HCT116 (cell line): ENCODE measurements around the gene ZXDA.
A peak's percentile ranks its signal among the peaks of the same experiment; 100 is the strongest.

Source experiments
- CTCF ChIP-seq, 3 experiments: fragments of 200-600 bp in 1 of 3; sonication (generic) in 1 of 3; IDR thresholded peaks in 2 of 3; conservative IDR thresholded peaks in 1 of 3; 2 replicates each; pipeline ENCODE4 v1.5.1; 2012 to 2017; ENCODE audit warnings: low read depth in 2 of 3, low read length in 2 of 3, antibody characterized with exemption in 1 of 3, borderline replicate concordance in 1 of 3, control low read depth in 1 of 3, mild to moderate bottlenecking in 1 of 3, mixed read lengths in 1 of 3, mixed run types in 1 of 3, moderate library complexity in 1 of 3; ENCODE audit not compliant: insufficient read depth in 1 of 3
- EZH2 ChIP-seq: fragments of 200-600 bp; sonication (generic); IDR thresholded peaks from 2 replicates; pipeline ENCODE4 v1.6.1; 2017; ENCODE audit warnings: antibody characterized with exemption, mixed run types
- EZH2phosphoT487 ChIP-seq: fragments of 200-600 bp; IDR thresholded peaks from 2 replicates; pipeline ENCODE4 v1.6.1; 2018; ENCODE audit warnings: antibody characterized with exemption, borderline replicate concordance
- JUND ChIP-seq: IDR thresholded peaks from 2 replicates; pipeline ENCODE4 v1.6.1; 2012
- MAX ChIP-seq: IDR thresholded peaks from 2 replicates; pipeline ENCODE4 v1.6.1; 2012
- POLR2A ChIP-seq: IDR thresholded peaks from 2 replicates; pipeline ENCODE4 v1.7.0; 2011; ENCODE audit warnings: borderline replicate concordance; ENCODE audit not compliant: insufficient read depth, insufficient read length; ENCODE audit errors: extremely low read depth
- RAD21 ChIP-seq: IDR thresholded peaks from 2 replicates; pipeline ENCODE4 v1.6.1; 2012; ENCODE audit warnings: low read depth, mild to moderate bottlenecking
- SIN3A ChIP-seq: IDR thresholded peaks from 2 replicates; pipeline ENCODE4 v1.6.1; 2012; ENCODE audit warnings: low read depth
- YY1 ChIP-seq: IDR thresholded peaks from 2 replicates; pipeline ENCODE4 v1.6.1; 2011; ENCODE audit warnings: low read length, low read depth, moderate library complexity, mild to moderate bottlenecking; ENCODE audit not compliant: insufficient replicate concordance; ENCODE audit errors: extremely low read depth
- ZFX ChIP-seq: fragments of 450-650 bp; IDR thresholded peaks from 2 replicates; pipeline ENCODE4 v1.6.1; 2017

DNA sequence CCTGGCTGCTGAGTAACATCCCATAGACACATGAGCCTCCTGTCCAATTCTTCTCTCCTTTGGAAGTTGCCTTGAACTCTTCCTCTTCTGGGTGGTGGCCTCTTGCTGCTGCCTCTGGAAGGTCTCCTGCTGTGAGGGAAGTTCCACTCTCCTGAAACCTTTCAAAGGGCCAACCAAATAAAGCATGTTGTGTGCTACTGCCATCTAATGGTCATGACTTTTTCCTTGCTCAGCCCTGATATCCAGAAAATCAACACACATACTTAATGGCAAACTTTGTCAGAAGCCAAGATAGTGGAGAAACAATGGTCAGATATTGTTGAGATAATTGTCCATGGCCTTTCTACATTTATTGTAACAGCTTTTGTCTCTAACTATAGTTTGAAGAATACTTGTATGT is 19.1 kb upstream of the ZXDA start:
- TF ChIP-seq CTCF (IDR thresholded peaks at IDR 0.05 in 2 of 3, conservative IDR thresholded peaks at IDR 0.05 in 1 of 3; ENCODE audit: borderline replicate concordance in 1 of 3, insufficient read depth in 1 of 3, low read depth in 2 of 3, low read length in 2 of 3) (peak; percentile 26 to 50 (median 44); a peak in 4 of 6 replicates), RAD21 (peak; percentile 58), MAX (no peak), ZFX (no peak), JUND (no peak), POLR2A (no peak), EZH2 (no peak), YY1 (no peak), EZH2phosphoT487 (no peak), SIN3A (no peak)
